ENCODE results near the gene NACC2. TPM values are rescaled to one million over a fixed set of nuclear protein-coding genes. Genes with fewer than 3 reads are reported as not detected.
A peak's percentile ranks its signal among the peaks of the same experiment; 100 is the strongest.

The NACC2 gene
- total and polyA plus RNA-seq, 9 of the 15 experiments (the other 6 are each of a cell fraction or from before 2014, with no cell fraction given) = 0.70 to 25.1 (median 5.6) TPM

GRCh38 chr9:135961277-135961715 is 133.8 kb downstream of the NACC2 start, which contains the start of gene UBAC1 (continued):
- TF ChIP-seq ILF3 (IDR thresholded peaks at IDR 0.05; ENCODE audit: borderline replicate concordance) (no peak), DPF2 (IDR thresholded peaks at IDR 0.05) (no peak), TARDBP (IDR thresholded peaks at IDR 0.05) (no peak), CHD7 (IDR thresholded peaks at IDR 0.05; ENCODE audit: low read depth, low read length) (no peak), ETV5 (CRISPR knock-in tag; IDR thresholded peaks at IDR 0.05; ENCODE audit: low read depth) (no peak), ZNF134 (CRISPR knock-in tag; conservative IDR thresholded peaks at IDR 0.05) (no peak), TRIM25 (IDR thresholded peaks at IDR 0.05; ENCODE audit: borderline replicate concordance) (no peak), POLR2A (conservative IDR thresholded peaks at IDR 0.05) (no peak), SIN3B (IDR thresholded peaks at IDR 0.05; ENCODE audit: low read depth) (no peak), SPI1 (IDR thresholded peaks at IDR 0.05; ENCODE audit: borderline replicate concordance, low read depth, low read length) (peak; percentile 46; the same call in 1 of the 2 replicates), NR2C1 (IDR thresholded peaks at IDR 0.05) (no peak), NR2C1 (tag; IDR thresholded peaks at IDR 0.05) (peak; percentile 81)

All from K562 (cell line).